ENCODE measurements around the gene TLE5.
"Not testable (repeated sequence)": the region's sequence is repeated elsewhere in the genome, so short reads cannot be mapped to it uniquely, and the experiment has no call there.

Gene TLE5

DNA sequence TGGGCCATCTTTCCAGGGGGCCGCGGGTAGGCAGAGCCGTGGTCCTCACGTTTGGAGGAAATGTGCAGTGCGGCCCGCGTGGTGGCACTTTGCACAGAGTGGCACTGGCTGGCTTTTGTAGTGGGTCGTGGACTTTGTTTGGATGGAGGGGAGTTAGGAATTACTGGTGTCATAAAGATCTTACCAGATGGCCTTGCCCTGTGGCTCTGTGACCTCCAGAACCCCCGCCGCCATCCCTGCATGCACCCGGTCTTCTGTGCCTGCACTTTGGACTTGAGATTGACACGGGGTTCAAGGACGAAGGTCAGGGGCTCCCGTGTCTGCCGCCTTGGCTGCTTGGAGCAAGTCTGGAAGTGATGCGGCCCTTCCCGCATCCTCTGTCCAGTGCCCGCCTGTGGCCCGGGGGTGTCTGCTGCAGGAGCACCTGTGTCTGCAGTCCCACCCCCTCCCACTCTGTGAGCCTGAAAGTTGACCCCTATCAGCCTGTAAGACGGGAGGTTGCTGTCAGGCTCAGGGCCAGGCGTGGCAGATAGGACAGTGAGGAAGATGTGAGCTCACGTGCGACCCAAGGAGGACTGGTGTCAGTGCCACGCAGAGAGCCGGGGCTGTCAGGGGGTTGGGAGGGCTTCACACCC, 34.1 kb upstream of the TLE5 start:
- DNase-seq, result no peak

- DNase-seq, result no peak
Measured at GRCh38 chr19:3095441-3096191, 33.3 kb upstream of the TLE5 start.

- no peak for DNase-seq
Measured at GRCh38 chr19:3094601-3095440, 32.5 kb upstream of the TLE5 start.

- not testable (repeated sequence) for DNase-seq
Measured at GRCh38 chr19:3089299-3089855, 27.1 kb upstream of the TLE5 start.

- DNase-seq, result no peak
Measured at GRCh38 chr19:3087769-3088168, 25.5 kb upstream of the TLE5 start.

DNA sequence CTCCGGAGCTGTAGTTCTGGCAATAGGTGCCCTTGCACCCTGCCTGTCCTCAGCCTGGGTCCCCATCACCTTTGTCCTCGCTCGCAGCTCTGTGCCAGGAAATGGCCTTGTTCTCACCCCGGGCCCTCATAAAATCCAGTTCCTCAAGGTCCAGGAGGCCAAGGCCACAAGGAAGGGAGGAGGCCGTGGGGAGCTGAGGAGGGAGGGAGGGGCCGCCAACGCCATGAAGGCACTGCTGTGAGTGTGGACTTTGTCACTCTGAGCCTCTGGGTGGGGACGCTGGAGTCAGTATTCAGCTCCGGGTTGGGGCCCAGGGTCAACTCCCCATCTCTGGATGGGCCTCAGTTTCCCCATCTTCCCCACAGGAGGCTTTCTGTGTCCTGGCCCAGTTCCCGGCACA, 22.6 kb upstream of the TLE5 start:
- DNase-seq, result no peak

DNA sequence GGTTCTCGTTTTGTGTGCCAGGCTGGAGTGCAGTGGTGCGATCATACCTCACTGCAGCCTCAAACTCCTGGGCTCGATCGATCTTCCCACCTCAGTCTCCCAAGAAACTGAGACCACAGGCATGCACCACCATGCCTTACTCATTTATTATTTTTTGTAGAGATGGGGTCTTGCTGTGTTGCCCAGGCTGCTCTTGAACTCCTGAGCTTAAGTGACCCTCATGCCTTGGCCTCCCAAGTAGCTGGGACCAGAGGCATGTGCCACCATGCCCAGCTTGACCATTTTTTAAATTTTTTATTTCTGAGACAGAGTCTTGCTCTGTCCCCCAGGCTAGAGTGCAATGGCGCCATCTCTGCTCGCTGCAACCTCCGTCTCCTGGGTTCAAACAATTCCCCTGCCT, 21.7 kb upstream of the TLE5 start:
- DNase-seq, result no peak

DNA sequence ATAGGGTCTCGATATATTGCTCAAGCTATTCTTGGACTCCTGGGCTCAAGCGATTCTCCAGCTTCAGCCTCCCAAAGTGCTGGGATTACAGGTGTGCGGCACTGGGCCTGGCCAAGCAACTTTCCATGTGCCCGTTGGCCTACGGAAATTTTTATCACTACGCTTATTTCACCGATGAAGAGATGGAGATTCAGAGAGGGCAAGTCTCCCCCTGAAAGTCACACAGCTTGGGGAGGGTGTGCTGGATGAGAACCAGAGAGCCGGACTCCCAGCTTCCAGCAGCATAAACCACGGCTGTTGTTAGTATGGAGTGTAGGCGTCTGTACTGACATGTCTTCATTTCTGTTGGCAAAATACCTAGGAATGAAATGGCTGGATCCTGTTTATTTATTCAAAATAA, 20.0 kb upstream of the TLE5 start:
- no peak for DNase-seq

- no peak for DNase-seq
Measured at GRCh38 chr19:3080286-3080685, 18.0 kb upstream of the TLE5 start.

DNA sequence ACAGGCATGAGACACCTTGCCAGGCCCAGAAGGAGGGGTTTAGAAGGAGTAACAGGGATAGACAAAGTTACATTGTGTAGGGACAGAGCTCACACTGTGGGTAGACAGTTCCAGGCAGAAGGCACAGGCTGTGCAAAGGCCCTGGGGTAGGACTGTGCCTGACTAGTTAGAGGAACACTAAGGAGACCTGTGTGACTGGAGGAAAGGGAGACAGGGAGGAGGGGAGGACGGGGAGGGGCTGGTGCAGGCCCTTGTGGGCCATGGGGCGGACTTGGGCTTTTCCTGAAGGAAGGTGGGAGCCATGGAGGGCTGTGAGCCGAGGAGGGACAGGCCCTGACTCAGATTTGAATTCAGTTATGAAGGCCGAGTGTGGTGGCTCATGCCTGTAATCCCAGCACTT, 17.3 kb upstream of the TLE5 start:
- no peak for DNase-seq

DNA sequence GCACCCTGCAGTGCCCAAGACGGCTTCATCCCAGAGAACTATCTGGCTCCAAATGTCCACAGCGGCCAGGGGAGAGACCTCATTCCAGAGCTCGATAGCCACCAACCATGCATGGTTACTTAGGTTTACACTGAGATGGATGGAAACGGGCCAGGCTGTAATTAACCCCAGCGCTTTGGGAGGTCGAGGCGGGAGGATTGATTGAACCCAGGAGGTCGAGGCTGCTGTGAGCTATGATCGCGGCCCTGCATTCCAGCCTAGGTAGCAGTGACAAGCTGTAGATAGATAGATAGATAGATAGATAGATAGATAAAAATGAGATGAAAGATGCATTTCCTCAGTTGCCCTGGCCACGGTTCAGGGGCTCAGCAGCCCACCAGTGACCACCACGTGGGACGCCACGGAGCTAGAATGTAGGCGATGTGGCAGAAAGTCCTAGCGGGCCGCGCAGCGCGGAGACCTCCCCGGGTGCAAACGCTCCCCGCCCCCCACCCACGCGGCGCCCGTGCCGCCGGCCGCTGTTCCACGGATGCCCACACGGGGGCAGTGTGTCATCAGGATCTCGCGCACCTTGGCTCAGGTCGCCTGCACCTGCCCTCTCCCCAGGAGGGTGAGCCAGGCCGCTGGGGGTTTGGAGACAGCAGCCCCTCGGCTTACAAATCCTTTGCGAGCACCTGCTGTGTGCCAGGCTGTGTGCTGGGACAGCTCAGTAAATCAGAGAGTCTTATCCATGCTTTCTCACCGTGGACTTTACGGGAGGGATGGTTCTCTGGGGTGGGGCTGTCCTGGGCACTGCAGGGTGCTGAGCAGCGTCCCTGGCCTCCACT, 13.5 kb upstream of the TLE5 start:
- DNase-seq, result peak in 1 of 2 experiments; percentile 52

- no peak for DNase-seq
Measured at GRCh38 chr19:3073931-3074595, 11.8 kb upstream of the TLE5 start.

- no peak for DNase-seq
Measured at GRCh38 chr19:3073159-3073563, 10.9 kb upstream of the TLE5 start.

DNA sequence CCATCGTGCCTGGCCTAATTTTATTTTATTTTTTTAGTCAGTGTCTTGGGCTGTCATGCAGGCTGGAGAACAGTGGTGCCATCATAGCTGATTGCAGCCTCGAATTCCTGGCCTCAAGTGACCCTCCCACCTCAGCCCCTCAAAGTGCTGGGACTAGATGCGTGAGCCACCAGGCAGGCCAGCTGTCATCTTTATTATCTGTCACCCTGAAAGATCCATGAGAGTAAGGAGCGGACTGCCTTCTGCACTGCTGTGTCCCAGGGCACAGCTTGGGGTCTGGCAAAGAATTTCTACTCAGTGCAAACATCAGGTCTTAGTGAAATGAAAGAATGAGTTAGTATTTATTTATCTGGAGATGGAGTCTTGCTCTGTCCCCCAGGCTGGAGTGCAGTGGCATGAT, 9.5 kb upstream of the TLE5 start:
- DNase-seq, result no peak

DNA sequence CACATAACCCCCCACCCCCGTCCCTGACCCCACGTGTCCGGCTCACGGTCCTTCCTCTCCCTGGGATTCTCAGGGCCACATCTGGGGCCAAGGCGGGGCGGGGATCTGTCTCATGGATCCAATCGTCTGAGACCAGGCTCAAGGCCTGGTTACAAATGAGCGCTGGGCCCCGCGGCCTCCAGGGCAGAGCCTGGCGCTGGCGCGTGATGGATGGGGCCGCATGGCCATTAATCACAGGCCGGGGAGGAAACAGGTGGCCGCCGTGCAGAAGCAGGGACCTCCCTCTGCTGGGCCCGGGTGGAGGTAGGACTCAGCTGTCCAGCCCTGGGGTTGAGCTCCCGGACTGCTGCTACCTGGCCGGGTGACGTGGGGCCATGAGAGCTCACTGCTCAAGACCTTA, 5.8 kb upstream of the TLE5 start:
- no peak for DNase-seq

GRCh38 chr19:3067563-3067962, 5.3 kb upstream of the TLE5 start:
- no peak for DNase-seq

DNA sequence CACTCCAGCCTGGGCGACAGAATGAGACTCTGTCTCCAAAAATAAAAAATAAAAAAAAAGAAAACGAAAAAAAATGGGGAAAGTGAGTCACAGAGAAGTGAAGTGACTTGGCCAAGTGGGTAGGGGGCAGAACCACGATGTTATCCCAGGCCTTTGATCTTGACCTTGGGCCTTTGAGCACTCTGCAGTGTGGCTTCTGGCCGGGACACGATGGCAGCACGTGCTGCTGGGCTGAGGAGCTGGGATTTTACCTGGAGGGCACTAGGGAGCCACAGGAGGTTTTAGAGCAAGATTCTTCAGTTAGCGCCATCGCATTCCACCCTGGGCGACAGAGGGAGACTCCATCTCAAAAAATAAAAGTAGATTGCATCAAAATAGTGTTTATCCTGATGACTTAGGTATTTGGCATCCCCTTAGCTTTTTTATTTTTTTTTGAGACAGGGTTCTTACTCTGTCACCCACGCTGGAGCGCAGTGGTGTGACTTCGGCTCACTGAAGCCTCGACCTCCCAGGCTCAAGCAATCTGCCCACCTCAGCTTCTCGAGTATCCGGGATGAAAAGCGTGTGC, 4.3 kb upstream of the TLE5 start:
- no peak for DNase-seq

DNA sequence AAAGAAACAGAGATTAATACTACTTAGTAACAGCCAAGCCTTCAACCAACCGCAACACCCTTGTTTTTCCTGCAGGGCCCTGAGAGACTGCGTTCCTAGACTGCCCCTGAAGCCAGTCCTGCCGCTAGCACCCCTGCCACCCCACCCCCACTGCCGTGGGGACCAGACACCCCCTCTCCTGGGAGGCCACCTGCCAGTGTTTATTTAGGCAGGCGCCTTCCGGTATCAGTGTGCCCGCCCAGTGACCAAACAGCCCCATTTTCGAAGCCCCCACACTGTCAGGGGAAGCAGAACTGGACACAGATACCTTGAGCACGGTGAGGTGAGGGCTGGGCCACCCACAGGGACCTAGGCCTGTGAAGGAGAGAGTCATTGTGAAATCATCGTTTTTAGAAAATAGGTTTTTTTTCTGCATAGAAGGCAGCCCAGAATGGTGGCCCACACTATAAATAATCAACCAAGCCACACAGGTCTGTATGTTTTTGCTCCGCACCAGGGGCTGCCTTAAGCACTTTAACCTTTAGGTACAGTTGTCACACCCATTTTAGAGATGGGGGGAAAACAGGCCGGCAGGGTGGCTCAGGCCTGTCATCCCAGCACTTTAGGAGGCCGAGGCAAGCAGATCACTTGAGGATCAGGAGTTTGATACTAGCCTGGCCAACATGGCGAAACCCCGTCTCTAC, 3.5 kb upstream of the TLE5 start:
- no peak for DNase-seq

- no peak for DNase-seq
Measured at GRCh38 chr19:3064011-3064330, 1.7 kb upstream of the TLE5 start.

DNA sequence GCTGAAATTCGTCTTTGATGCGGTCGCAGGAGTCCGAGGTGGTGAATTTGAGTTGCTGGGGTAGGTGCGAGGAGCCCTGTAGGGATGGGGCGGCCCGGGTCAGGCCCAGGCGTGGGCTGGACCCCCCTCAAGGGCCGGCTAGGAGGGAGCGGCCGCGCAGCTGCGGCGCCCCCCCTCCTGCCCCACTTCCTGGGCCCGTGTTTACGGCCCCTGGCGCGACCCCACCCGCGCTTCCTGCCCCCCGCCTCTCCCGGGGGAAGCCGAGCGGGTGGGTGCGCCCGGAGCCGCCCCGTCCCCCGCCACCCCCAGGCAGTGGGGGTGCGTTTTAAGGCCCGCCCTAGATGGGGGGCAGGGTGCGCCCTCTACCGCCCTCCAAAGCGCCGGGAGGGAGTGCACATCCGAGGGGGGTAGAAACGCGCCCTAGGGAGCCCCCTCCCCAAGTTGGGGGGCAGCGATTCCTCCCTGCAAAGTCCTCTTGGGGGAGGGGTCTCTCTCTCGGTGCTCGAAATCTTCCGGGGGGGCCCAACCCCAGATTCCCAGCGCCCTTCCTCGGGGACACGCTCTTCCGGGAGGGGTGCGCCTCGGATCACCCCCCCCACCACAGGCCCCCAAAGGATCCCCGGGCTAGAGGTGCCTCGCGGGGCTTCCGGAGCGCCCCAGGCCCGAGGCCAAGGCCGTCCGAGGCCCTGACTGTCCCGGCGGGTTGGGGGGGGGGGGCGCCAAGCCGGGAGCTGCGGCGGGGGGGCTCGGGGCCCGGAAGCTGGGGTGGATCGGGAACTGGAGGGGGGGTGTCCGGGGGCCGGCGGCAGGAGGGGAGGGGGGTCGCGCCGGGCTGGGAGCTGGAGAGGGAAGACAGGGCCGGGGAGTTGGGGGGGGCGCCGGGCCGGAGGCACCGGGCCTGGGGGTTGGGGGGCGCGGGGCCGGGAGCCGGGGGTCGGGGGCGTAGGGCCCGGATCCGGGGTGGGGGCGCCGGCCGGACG, 823 bp downstream of the TLE5 start:
- no peak for DNase-seq
